Measurements from ENCODE around the gene NLRC5. TPM values are rescaled to one million over a fixed set of nuclear protein-coding genes. Genes with fewer than 3 reads are reported as not detected.
A peak's percentile ranks its signal among the peaks of the same experiment; 100 is the strongest.

Gene NLRC5
- total RNA-seq, 2 donors from 2014 or later, result 78.1 to 79.7 TPM

- intact Hi-C loops (cut with DNase I), result no loop called here
- Histone ChIP-seq H3K36me3 (no peaks in the 10 kb centered on the region), H3K27me3 (no peaks in the 10 kb centered on the region), H3K9me3 (no peaks in the 10 kb centered on the region), H3K4me1 (no peaks in the 10 kb centered on the region), H3K4me3 (no peak overlapping the region), H3K27ac (no peak overlapping the region), H3K9ac (ENCODE audit: low read depth in 2 of 2, low read length in 2 of 2) (no peak overlapping the region)
- no peak for DNase-seq
- TF ChIP-seq CTCF (IDR thresholded peaks at IDR 0.05), result no peak
These were observed 32.6 kb upstream of the NLRC5 start for GRCh38 chr16:56956756-56957155.

DNA sequence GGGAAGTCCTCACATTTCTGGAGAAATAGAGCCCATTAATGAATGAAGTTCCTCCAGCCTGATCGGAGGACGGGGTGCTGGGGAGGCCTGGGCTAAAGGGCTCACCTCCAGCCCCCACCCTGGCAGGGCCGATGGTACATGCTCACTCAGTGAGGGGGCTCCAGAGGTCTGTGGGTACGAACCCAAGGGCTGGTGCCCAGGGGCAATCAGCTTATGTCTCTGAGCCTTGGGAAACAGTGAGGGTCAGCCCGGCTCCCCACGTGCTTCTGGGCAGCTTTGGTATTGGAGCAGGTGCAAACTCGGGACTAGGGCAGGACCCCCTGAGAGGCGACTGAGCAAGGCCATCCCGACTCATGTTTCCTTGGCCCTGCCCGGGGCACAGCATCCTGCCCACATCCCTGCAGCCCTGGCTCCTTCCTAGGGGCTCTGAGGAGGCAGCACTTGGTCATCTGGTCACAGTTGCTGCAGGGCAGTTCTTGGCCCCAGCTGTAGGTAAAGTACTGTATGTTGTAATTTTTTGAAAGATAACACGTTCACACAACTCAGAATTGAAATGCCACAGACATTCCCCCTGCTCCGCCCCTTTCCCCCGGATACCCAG, 28.6 kb upstream of the NLRC5 start:
- Histone ChIP-seq H3K9me3 (no peaks in the 10 kb centered on the region), H3K27ac (no peak overlapping the region), H3K9ac (ENCODE audit: low read depth in 2 of 2, low read length in 2 of 2) (no peak overlapping the region), H3K4me1 (no peaks in the 10 kb centered on the region), H3K27me3 (no peaks in the 10 kb centered on the region), H3K4me3 (no peak overlapping the region), H3K36me3 (no peaks in the 10 kb centered on the region)
- intact Hi-C loops (cut with DNase I), result loop anchor here (5.0 to 10.0 kb wide), 3 partner anchors 82 to 207 kb away; no protein-coding TSS in a partner anchor
- no peak for DNase-seq
- no peak for TF ChIP-seq CTCF (IDR thresholded peaks at IDR 0.05)

DNA sequence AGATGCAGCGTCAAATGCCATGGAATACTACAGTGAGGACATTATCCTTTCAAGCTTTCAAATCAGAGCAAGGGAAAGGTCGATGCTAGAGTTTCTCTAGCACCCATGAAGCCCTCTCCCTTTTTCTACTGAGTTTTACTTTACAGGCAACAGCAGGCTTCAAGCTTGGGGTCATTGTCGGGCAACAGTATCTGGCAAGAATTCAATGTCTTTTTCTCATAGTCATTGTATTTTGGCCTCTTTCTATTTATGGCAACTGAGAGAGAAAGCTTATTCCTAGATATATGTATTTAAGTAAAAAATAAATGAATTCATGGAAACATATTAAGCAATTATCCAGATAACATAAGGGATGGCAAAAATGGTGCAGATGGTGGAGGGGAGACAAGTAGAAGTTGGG, 28.0 kb upstream of the NLRC5 start:
- Histone ChIP-seq H3K27me3 (no peaks in the 10 kb centered on the region), H3K9me3 (no peaks in the 10 kb centered on the region), H3K36me3 (no peaks in the 10 kb centered on the region), H3K4me3 (no peak overlapping the region), H3K4me1 (no peaks in the 10 kb centered on the region), H3K27ac (no peak overlapping the region), H3K9ac (ENCODE audit: low read depth in 2 of 2, low read length in 2 of 2) (no peak overlapping the region)
- DNase-seq, result no peak
- no peak for TF ChIP-seq CTCF (IDR thresholded peaks at IDR 0.05)
- intact Hi-C loops (cut with DNase I), result loop anchor here (5.0 to 10.0 kb wide), 3 partner anchors 81 to 206 kb away; no protein-coding TSS in a partner anchor

DNA sequence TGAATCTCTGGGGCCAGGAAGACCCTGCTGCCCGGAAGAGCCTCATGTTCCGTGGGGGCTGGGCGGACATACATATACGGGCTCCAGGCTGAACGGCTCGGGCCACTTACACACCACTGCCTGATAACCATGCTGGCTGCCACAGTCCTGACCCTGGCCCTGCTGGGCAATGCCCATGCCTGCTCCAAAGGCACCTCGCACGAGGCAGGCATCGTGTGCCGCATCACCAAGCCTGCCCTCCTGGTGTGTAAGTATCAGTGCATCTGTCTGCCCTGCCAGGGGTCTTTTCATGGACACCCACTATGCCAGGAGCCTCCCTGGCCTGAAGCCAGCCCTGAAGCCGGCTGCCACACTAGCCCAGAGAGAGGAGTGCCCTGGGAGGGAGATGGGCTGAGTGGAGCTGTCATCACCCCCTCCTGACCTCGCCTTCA, 27.5 kb upstream of the NLRC5 start, which contains the start of gene CETP:
Gene CETP, plus strand, starts transcription at position 100 of the 431 bp plus-strand sequence. Its CDS starts 30 bp downstream, at position 130.
- Histone ChIP-seq H3K27ac (no peak within 1 kb of the TSS), H3K27me3 (no peaks in the 10 kb centered on the region), H3K9me3 (no peaks in the 10 kb centered on the region), H3K36me3 (no peaks in the 10 kb centered on the region), H3K9ac (ENCODE audit: low read depth in 2 of 2, low read length in 2 of 2) (no peak within 1 kb of the TSS), H3K4me1 (no peaks in the 10 kb centered on the region), H3K4me3 (no peak within 1 kb of the TSS)
- TF ChIP-seq CTCF (IDR thresholded peaks at IDR 0.05), result no peak
- intact Hi-C loops (cut with DNase I), result loop anchor here (5.0 to 10.0 kb wide), 3 partner anchors 80 to 205 kb away; no protein-coding TSS in a partner anchor
- DNase-seq, result no peak

DNA sequence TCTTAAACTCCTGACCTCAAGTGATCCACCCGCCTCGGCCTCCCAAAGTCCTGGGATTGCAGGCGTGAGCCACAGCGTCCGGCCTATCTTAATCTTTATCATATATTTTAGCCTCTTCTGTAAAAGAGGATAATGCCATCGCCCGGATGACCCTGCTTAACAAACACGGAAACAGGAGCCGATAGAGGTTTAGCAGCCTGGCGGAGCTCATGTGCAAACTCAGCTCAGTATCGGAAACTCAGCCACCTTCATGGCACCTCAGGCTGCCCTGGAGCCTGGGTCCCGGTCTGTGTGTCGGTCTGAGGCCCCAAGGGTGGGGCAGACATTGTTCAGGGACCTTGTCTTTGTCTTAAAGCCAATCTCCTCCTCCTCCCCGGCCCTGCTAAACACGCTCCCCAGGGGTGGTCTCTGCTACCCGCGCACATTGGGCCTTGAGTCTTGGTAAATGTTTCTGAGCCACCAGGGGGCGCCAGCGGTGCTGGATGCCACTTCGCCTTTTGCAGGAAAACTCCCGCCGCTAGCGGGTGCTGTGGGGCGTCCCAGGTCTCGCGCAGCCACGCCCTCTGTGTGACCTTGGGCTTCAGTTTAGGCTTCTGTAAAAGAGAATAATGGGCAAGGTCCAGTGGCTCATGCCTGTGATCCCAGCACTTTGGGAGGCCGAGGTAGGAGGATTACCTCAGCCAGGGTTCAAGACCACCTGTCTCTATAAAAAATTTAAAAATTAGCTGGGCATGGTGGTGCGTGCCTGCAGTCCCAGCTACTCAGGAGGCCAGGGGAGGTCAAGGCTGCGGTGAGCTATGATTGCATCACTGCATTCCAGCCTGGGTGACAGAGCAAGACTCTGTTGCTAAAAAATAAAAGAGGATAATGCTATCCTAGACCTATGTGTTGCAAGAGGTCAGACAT, 24.9 kb upstream of the NLRC5 start:
- H3K9ac ChIP-seq (ENCODE audit: low read depth in 2 of 2, low read length in 2 of 2), result no peak overlapping the region
- no peak overlapping the region for H3K4me3 ChIP-seq
- H3K9me3 ChIP-seq, result no peaks in the 10 kb centered on the region
- peak; percentile 95 for TF ChIP-seq CTCF (IDR thresholded peaks at IDR 0.05)
- H3K27me3 ChIP-seq, result no peaks in the 10 kb centered on the region
- H3K4me1 ChIP-seq, result no peaks in the 10 kb centered on the region
- H3K27ac ChIP-seq, result no peak overlapping the region
- intact Hi-C loops (cut with DNase I), result loop anchor here (5.0 to 10.0 kb wide), 3 partner anchors 78 to 203 kb away; no protein-coding TSS in a partner anchor
- H3K36me3 ChIP-seq, result no peaks in the 10 kb centered on the region
- DNase-seq, result peak; percentile 98
